Nephron progenitor cell (in vitro differentiated cells): ENCODE results near the gene MTREX.

Experiments
- DNase-seq: peaks from one replicate; pipeline ENCODE4 v3.0.0; 2021
- H3K27ac Mint-ChIP-seq: 2 replicates; pipeline ENCODE4 v1.8.0; 2021; ENCODE audit warnings: mild to moderate bottlenecking, moderate library complexity, mixed read lengths
- H3K27me3 Mint-ChIP-seq: 2 replicates; pipeline ENCODE4 v1.8.0; 2021; ENCODE audit warnings: mild to moderate bottlenecking, low read depth, mixed read lengths; ENCODE audit not compliant: poor library complexity
- H3K36me3 Mint-ChIP-seq: 2 replicates; pipeline ENCODE4 v1.8.0; 2021; ENCODE audit warnings: low read depth, mixed read lengths
- H3K4me1 Mint-ChIP-seq: 2 replicates; pipeline ENCODE4 v1.8.0; 2021; ENCODE audit warnings: mixed read lengths
- H3K4me3 Mint-ChIP-seq: 2 replicates; pipeline ENCODE4 v1.8.0; 2021; ENCODE audit warnings: mild to moderate bottlenecking, moderate library complexity, mixed read lengths
- H3K9me3 Mint-ChIP-seq: 2 replicates; pipeline ENCODE4 v1.8.0; 2021; ENCODE audit warnings: mild to moderate bottlenecking, moderate library complexity, mixed read lengths
- CTCF ChIP-seq: fragments of 200-600 bp; sonication (generic); IDR thresholded peaks from 2 replicates; pipeline ENCODE4 v1.5.0; 2021; ENCODE audit warnings: antibody characterized with exemption

The MTREX gene

GRCh38 chr5:55410845-55411244, 103.1 kb downstream of the MTREX start:
- Mint-ChIP-seq H3K9me3 (no peaks in the 10 kb centered on the region), H3K36me3 (peaks cover 64% of the 10 kb centered on the region), H3K4me3 (no peak overlapping the region), H3K27me3 (no peaks in the 10 kb centered on the region), H3K27ac (no peak overlapping the region), H3K4me1 (no peaks in the 10 kb centered on the region)
- DNase-seq: no peak
- no peak for TF ChIP-seq CTCF

GRCh38 chr5:55411876-55412275, 104.1 kb downstream of the MTREX start:
- no peaks in the 10 kb centered on the region for H3K27me3 Mint-ChIP-seq
- DNase-seq: no peak
- H3K9me3 Mint-ChIP-seq: no peaks in the 10 kb centered on the region
- H3K27ac Mint-ChIP-seq: no peak overlapping the region
- peaks cover 63% of the 10 kb centered on the region for H3K36me3 Mint-ChIP-seq
- H3K4me1 Mint-ChIP-seq: no peaks in the 10 kb centered on the region
- TF ChIP-seq CTCF: no peak
- no peak overlapping the region for H3K4me3 Mint-ChIP-seq

GRCh38 chr5:55413644-55414043, 105.9 kb downstream of the MTREX start:
- H3K4me1 Mint-ChIP-seq: no peaks in the 10 kb centered on the region
- no peak for DNase-seq
- H3K4me3 Mint-ChIP-seq: no peak overlapping the region
- H3K9me3 Mint-ChIP-seq: no peaks in the 10 kb centered on the region
- peaks cover 57% of the 10 kb centered on the region for H3K36me3 Mint-ChIP-seq
- no peak overlapping the region for H3K27ac Mint-ChIP-seq
- TF ChIP-seq CTCF: no peak
- no peaks in the 10 kb centered on the region for H3K27me3 Mint-ChIP-seq

GRCh38 chr5:55415071-55415470, 107.3 kb downstream of the MTREX start:
- DNase-seq: no peak
- Mint-ChIP-seq H3K27ac (no peak overlapping the region), H3K9me3 (no peaks in the 10 kb centered on the region), H3K4me3 (no peak overlapping the region), H3K36me3 (peaks cover 53% of the 10 kb centered on the region), H3K27me3 (no peaks in the 10 kb centered on the region), H3K4me1 (peaks cover 6% of the 10 kb centered on the region)
- no peak for TF ChIP-seq CTCF

- Mint-ChIP-seq H3K27me3 (no peaks in the 10 kb centered on the region), H3K4me3 (no peak overlapping the region), H3K27ac (no peak overlapping the region), H3K36me3 (peaks cover 55% of the 10 kb centered on the region), H3K9me3 (no peaks in the 10 kb centered on the region), H3K4me1 (peaks cover 16% of the 10 kb centered on the region)
- no peak for DNase-seq
- TF ChIP-seq CTCF: no peak
These were observed 108.5 kb downstream of the MTREX start for GRCh38 chr5:55416306-55416705.

- H3K27ac Mint-ChIP-seq: peak overlapping the region; percentile 40
- peaks cover 16% of the 10 kb centered on the region for H3K4me1 Mint-ChIP-seq
- no peak for DNase-seq
- TF ChIP-seq CTCF: no peak
- H3K36me3 Mint-ChIP-seq: peaks cover 64% of the 10 kb centered on the region
- H3K9me3 Mint-ChIP-seq: no peaks in the 10 kb centered on the region
- no peaks in the 10 kb centered on the region for H3K27me3 Mint-ChIP-seq
- H3K4me3 Mint-ChIP-seq: no peak overlapping the region
These were observed 111.5 kb downstream of the MTREX start for GRCh38 chr5:55418994-55419968.
